ENCODE results near the gene HMCN2. TPM values are rescaled to one million over a fixed set of nuclear protein-coding genes. Genes with fewer than 3 reads are reported as not detected.

The HMCN2 gene
- total RNA-seq, 1 experiment from 2014 or later, result 8.6 TPM

GRCh38 chr9:130239741-130240241 is 25.8 kb upstream of the HMCN2 start:
- WGBS (ENCODE audit: extremely low coverage, insufficient read length, low lambda C conversion rate), result no CpG with 5 or more reads among the region's 9 CpGs
- no peak overlapping the region for H4K5ac ChIP-seq (ENCODE audit: insufficient read length, low read depth, low read length)
- H3K4me1 ChIP-seq (ENCODE audit: insufficient read depth, low read length), result no peaks in the 10 kb centered on the region
- H2BK15ac ChIP-seq (ENCODE audit: low read depth, low read length), result no peak overlapping the region
- no peak overlapping the region for H2BK20ac ChIP-seq (ENCODE audit: low read depth, low read length, poor library complexity, severe bottlenecking)
- Mint-ChIP-seq H3K4me3 (no peak overlapping the region), H3K9me3 (no peaks in the 10 kb centered on the region), H3K27ac (no peak overlapping the region; a peak in 1 of 7 replicates), H3K27me3 (ENCODE audit: low read depth) (peaks cover 6% of the 10 kb centered on the region), H3K36me3 (ENCODE audit: insufficient read depth in 1 of 3, low read depth in 3 of 3) (no peaks in the 10 kb centered on the region), H3K4me1 (peaks cover 20 to 47% of the 10 kb centered on the region in 2 experiments)
- H3K27me3 ChIP-seq (ENCODE audit: insufficient read depth, low read length), result no peaks in the 10 kb centered on the region
- H2AFZ ChIP-seq (ENCODE audit: low read length), result no peak overlapping the region
- H3K79me2 ChIP-seq (ENCODE audit: insufficient read depth, low read length), result no peaks in the 10 kb centered on the region
- H3K27ac ChIP-seq (ENCODE audit: insufficient read length, low read depth, low read length), result no peak overlapping the region
- no peak overlapping the region for H2BK5ac ChIP-seq (ENCODE audit: insufficient read length, low read length)
- no peak overlapping the region for H2BK120ac ChIP-seq (ENCODE audit: low read depth, low read length, poor library complexity, severe bottlenecking)
- H4K20me1 ChIP-seq (ENCODE audit: control insufficient read depth, insufficient read depth, insufficient read length), result no peaks in the 10 kb centered on the region
- H4K91ac ChIP-seq (ENCODE audit: insufficient read length, low read depth, low read length), result no peak overlapping the region
- H3K23ac ChIP-seq (ENCODE audit: insufficient read length, low read depth, low read length), result no peak overlapping the region
- no peak overlapping the region for H3K56ac ChIP-seq (ENCODE audit: insufficient read length, low read depth, low read length)
- no peak overlapping the region for H3K18ac ChIP-seq (ENCODE audit: insufficient read length, low read depth, low read length)
- H2BK12ac ChIP-seq (ENCODE audit: insufficient read length, low read depth, low read length), result no peak overlapping the region
- H3K4ac ChIP-seq (ENCODE audit: low read depth, low read length), result no peak overlapping the region
- H4K8ac ChIP-seq (replicated peaks; ENCODE audit: insufficient read length, low read depth, low read length), result no peak overlapping the region
- no peaks in the 10 kb centered on the region for H3K79me1 ChIP-seq (ENCODE audit: insufficient read depth, low read depth, low read length, poor library complexity, severe bottlenecking)
- no peaks in the 10 kb centered on the region for H3K9me3 ChIP-seq (ENCODE audit: control insufficient read depth, low read depth, low read length)
- no peak for TF ChIP-seq CTCF (conservative IDR thresholded peaks at IDR 0.05)
- no peak overlapping the region for H3K9ac ChIP-seq (ENCODE audit: extremely low read depth, insufficient read length, low read length)
- H3K23me2 ChIP-seq (ENCODE audit: insufficient read length, low read depth, low read length, poor library complexity, severe bottlenecking), result no peaks in the 10 kb centered on the region
- no peak overlapping the region for H3T11ph ChIP-seq (ENCODE audit: low read length)
- H2AK5ac ChIP-seq (ENCODE audit: insufficient read length, low read length), result no peak overlapping the region
- H3K14ac ChIP-seq (ENCODE audit: insufficient read depth, low read length), result no peak overlapping the region
- DNase-seq, result no peak
- H3K4me2 ChIP-seq (ENCODE audit: insufficient read depth, insufficient read length, low read length), result no peak overlapping the region

Data from H9 (cell line).